Ascending aorta (tissue), 2 donors: Measurements from ENCODE around the gene ZNF619. TPM values are rescaled to one million over a fixed set of nuclear protein-coding genes. Genes with fewer than 3 reads are reported as not detected.

Experiments used
- DNase-seq, 2 donors: peaks; one replicate each; pipeline ENCODE4 v3.0.0-alpha.2; 2019; ENCODE audit warnings: low spot score in 2 of 2
- H3K27ac ChIP-seq, 2 donors: fragments of 200-600 bp; sonication (generic); one replicate each; pipeline ENCODE4 v1.5.1; 2016 to 2017; ENCODE audit warnings: mild to moderate bottlenecking in 1 of 2
- H3K27me3 ChIP-seq: fragments of 200-600 bp; sonication (generic); one replicate; pipeline ENCODE4 v1.5.1; 2017
- H3K36me3 ChIP-seq, 2 donors: fragments of 200-600 bp; sonication (generic); one replicate each; pipeline ENCODE4 v1.5.1; 2016
- H3K4me1 ChIP-seq, 2 donors: fragments of 200-600 bp; sonication (generic); one replicate each; pipeline ENCODE4 v1.5.1; 2016 to 2017; ENCODE audit warnings: mild to moderate bottlenecking in 1 of 2
- H3K4me3 ChIP-seq, 2 donors: fragments of 200-600 bp; sonication (generic); one replicate each; pipeline ENCODE4 v1.5.1; 2016 to 2017; ENCODE audit warnings: mild to moderate bottlenecking in 1 of 2
- H3K9me3 ChIP-seq, 2 donors: fragments of 200-600 bp; sonication (generic); one replicate each; pipeline ENCODE4 v1.5.1; 2016
- CTCF ChIP-seq, 3 experiments: fragments of 200-600 bp in 2 of 3; fragments of 450-650 bp in 1 of 3; sonication (generic) in 2 of 3; IDR thresholded peaks; one replicate each; pipeline ENCODE4 v1.5.1; 2016 to 2019; ENCODE audit warnings: antibody characterized with exemption in 3 of 3, mild to moderate bottlenecking in 1 of 3, moderate library complexity in 1 of 3
- intact Hi-C: fragments of 100-400 bp; cut with DNase I; formaldehyde crosslinking; loops from one replicate; pipeline ENCODE4 v1.15.1; 2023
- total RNA-seq: library from RNA; depleted of rRNA; stranded (reverse); fragments of >200 nt; gene quantifications from one replicate; pipeline ENCODE4 v1.1.0, GENCODE V29; 2016

ZNF619 gene
- total RNA-seq, 1 donor from 2014 or later: 1.4 TPM

DNA sequence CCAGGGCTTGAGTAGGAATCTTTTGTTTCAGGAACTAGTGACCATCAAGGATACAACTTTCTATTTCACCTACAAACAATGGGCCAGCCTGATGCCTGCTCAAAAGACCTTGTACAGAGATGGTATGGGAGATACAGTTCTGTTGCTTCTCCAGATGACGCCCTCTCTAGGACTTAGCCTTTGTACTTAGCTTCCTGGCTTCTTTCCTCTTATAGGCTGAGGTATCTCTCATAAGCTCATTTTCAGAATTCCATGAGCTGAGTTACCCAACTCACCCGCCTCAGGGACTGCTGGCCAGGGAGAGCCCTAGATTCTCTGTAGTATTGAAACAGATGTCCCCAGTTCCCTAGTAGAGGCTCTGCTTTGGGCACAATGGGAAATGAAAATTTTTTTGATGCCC lies 20.4 kb downstream of the ZNF619 start:
- intact Hi-C loops: no loop called here
- H3K4me1 ChIP-seq: no peaks in the 10 kb centered on the region
- no peaks in the 10 kb centered on the region for H3K9me3 ChIP-seq
- no peak overlapping the region for H3K4me3 ChIP-seq
- DNase-seq: no peak
- H3K27ac ChIP-seq: no peak overlapping the region
- TF ChIP-seq CTCF (IDR thresholded peaks at IDR 0.05): no peak
- no peaks in the 10 kb centered on the region for H3K36me3 ChIP-seq
- H3K27me3 ChIP-seq: no peaks in the 10 kb centered on the region

DNA sequence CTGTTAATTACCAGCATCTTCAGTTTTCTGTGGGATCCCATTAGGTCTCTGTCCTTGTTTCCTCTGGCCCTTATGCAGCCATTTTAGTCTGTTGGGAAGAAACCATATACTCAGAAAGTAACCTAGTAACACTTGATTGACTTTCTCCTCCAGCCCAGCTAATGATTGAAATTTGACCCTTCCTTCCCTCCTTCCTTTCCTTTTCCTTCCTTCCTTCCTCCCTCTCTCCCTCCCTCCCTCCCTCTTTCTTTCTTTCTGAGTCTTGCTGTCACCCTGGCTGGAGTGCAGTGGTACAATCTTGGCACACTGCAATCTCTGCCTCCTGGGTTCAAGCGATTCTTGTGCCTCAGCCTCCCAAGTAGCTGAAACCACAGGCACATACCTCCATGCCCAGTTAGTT lies 23.0 kb downstream of the ZNF619 start:
- intact Hi-C loops: loop anchor here (10.0 kb wide), 1 partner anchor 375 kb away; no protein-coding TSS in a partner anchor
- Histone ChIP-seq H3K4me3 (no peak overlapping the region), H3K27me3 (no peaks in the 10 kb centered on the region), H3K4me1 (peaks cover 0 to 6% of the 10 kb centered on the region in 2 donors), H3K9me3 (no peaks in the 10 kb centered on the region), H3K36me3 (no peaks in the 10 kb centered on the region), H3K27ac (no peak overlapping the region)
- no peak for DNase-seq
- no peak for TF ChIP-seq CTCF (IDR thresholded peaks at IDR 0.05)

GRCh38 chr3:40502034-40502433 lies 25.1 kb downstream of the ZNF619 start:
- no peak for DNase-seq
- Histone ChIP-seq H3K4me1 (peaks cover 5 to 10% of the 10 kb centered on the region in 2 donors), H3K9me3 (no peaks in the 10 kb centered on the region), H3K4me3 (no peak overlapping the region), H3K27ac (no peak overlapping the region), H3K27me3 (no peaks in the 10 kb centered on the region), H3K36me3 (no peaks in the 10 kb centered on the region)
- TF ChIP-seq CTCF (IDR thresholded peaks at IDR 0.05): no peak
- intact Hi-C loops: loop anchor here (10.0 kb wide), 1 partner anchor 373 kb away; no protein-coding TSS in a partner anchor

DNA sequence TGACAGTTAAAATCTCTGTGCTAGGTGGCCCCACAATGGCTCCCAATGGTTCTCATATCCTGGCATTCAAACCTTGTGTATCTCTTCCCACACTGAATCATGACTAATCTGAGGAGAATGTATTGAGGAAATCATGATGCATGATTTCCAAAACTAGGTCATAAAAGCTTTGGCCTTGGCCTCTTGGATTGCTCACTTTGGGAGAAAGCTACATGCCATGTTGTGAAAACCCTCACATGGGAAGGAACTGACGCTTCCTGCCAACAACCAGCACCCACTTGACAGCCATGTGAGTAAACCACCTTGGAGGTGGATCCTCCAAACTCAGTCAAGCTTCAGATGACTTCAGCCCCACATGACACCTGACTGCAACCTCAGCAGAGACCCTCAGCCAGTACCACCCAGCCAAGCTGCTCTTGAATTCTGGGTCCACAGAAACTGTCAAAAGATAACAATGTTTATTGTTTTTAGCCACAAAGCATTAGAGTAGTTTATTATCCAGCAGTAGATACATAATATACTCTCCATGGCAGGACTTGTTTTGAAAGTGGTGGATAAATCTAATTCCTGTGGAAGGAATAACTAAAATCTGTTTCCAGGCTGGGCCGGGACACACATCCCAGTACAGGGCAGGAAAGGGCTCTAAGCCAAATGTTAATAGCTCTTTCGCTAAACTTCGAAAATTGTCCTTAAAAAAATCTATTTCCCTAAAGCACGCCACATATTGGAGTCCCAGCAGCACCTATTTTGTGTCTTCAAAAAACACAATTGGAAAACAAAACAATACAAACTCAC lies 27.9 kb downstream of the ZNF619 start:
- no peaks in the 10 kb centered on the region for H3K27me3 ChIP-seq
- peaks cover 0 to 3% of the 10 kb centered on the region in 2 donors for H3K36me3 ChIP-seq
- peak overlapping the region in 1 of 2 donors; percentile 69 for H3K4me3 ChIP-seq
- intact Hi-C loops: loop anchor here (1.0 to 10.0 kb wide), 2 partner anchors 52 to 370 kb away; no protein-coding TSS in a partner anchor
- peak overlapping the region; percentile 77 to 82 for H3K27ac ChIP-seq
- peaks cover 5 to 10% of the 10 kb centered on the region in 2 donors for H3K4me1 ChIP-seq
- TF ChIP-seq CTCF (IDR thresholded peaks at IDR 0.05): no peak
- H3K9me3 ChIP-seq: no peaks in the 10 kb centered on the region
- peak in 1 of 2 donors; percentile 75 for DNase-seq

GRCh38 chr3:40505599-40506462 lies 28.9 kb downstream of the ZNF619 start, which contains the start of gene ZNF620:
ZNF620 (plus strand) TSS chr3:40506039; CDS start chr3:40506353, 314 bp downstream.
- DNase-seq: peak; percentile 12 to 90
- H3K9me3 ChIP-seq: no peaks in the 10 kb centered on the region
- H3K27ac ChIP-seq: peak within 1 kb of the TSS; percentile 77 to 82
- intact Hi-C loops: loop anchor here (1.0 to 10.0 kb wide), 5 partner anchors 18 to 369 kb away; partner anchors contain the start of genes EIF1B, ZNF619 and ZNF621
- peak in 2 of 3 experiments; percentile 18 to 40 for TF ChIP-seq CTCF (IDR thresholded peaks at IDR 0.05)
- peaks cover 0 to 11% of the 10 kb centered on the region in 2 donors for H3K36me3 ChIP-seq
- no peaks in the 10 kb centered on the region for H3K27me3 ChIP-seq
- H3K4me3 ChIP-seq: peak within 1 kb of the TSS; percentile 52 to 69
- peaks cover 5 to 10% of the 10 kb centered on the region in 2 donors for H3K4me1 ChIP-seq
